Measurements from ENCODE around the gene ANGPTL4. TPM values are rescaled to one million over a fixed set of nuclear protein-coding genes. Genes with fewer than 3 reads are reported as not detected.
"Not testable (repeated sequence)": the region's sequence is repeated elsewhere in the genome, so short reads cannot be mapped to it uniquely, and the experiment has no call there.

ANGPTL4 gene
- polyA plus RNA-seq, 1 donor from 2014 or later = not detected

GRCh38 chr19:8386419-8386818, 22.5 kb downstream of the ANGPTL4 start:
- H2AFZ ChIP-seq (ENCODE audit: low read depth, low read length); H3F3A ChIP-seq (ENCODE audit: insufficient read depth, low read length, poor library complexity, severe bottlenecking); H3K4me2 ChIP-seq (ENCODE audit: low read length); H3K9me3 ChIP-seq (ENCODE audit: low read length); H3K27ac ChIP-seq (ENCODE audit: low read length); H3K9me2 ChIP-seq (ENCODE audit: insufficient read depth, low read length); H3K4me3 ChIP-seq (ENCODE audit: low read length); H3K27me3 ChIP-seq (ENCODE audit: insufficient read depth, low read depth, low read length); H4K20me1 ChIP-seq (ENCODE audit: insufficient read depth); H3K9ac ChIP-seq (ENCODE audit: low read length); H3K36me3 ChIP-seq (ENCODE audit: insufficient read depth, low read length): not testable (repeated sequence)
- peaks cover 11% of the 10 kb centered on the region for H3K79me2 ChIP-seq (replicated peaks; ENCODE audit: insufficient read depth, low read length)

GRCh38 chr19:8386990-8387389, 23.0 kb downstream of the ANGPTL4 start:
- Histone ChIP-seq H3K79me2 (replicated peaks; ENCODE audit: insufficient read depth, low read length) (peaks cover 17% of the 10 kb centered on the region), H3K27ac (ENCODE audit: low read length) (no peak overlapping the region), H3F3A (ENCODE audit: insufficient read depth, low read length, poor library complexity, severe bottlenecking) (no peaks in the 10 kb centered on the region), H3K9me3 (ENCODE audit: low read length) (no peaks in the 10 kb centered on the region), H3K27me3 (ENCODE audit: insufficient read depth, low read depth, low read length) (no peaks in the 10 kb centered on the region), H3K9ac (ENCODE audit: low read length) (no peak overlapping the region), H2AFZ (ENCODE audit: low read depth, low read length) (no peak overlapping the region), H3K4me3 (ENCODE audit: low read length) (no peak overlapping the region), H3K4me2 (ENCODE audit: low read length) (no peak overlapping the region), H3K9me2 (ENCODE audit: insufficient read depth, low read length) (no peaks in the 10 kb centered on the region), H4K20me1 (ENCODE audit: insufficient read depth) (peaks cover 11% of the 10 kb centered on the region), H3K36me3 (ENCODE audit: insufficient read depth, low read length) (no peaks in the 10 kb centered on the region)
- no peak for TF ChIP-seq TAF1 (IDR thresholded peaks at IDR 0.05; ENCODE audit: low read depth)
- no peak for TF ChIP-seq RAD21 (conservative IDR thresholded peaks at IDR 0.05)
- TF ChIP-seq REST (IDR thresholded peaks at IDR 0.05; ENCODE audit: borderline replicate concordance) = no peak
- TF ChIP-seq POLR2AphosphoS5 (IDR thresholded peaks at IDR 0.05) = no peak
- no peak for TF ChIP-seq CTCF (IDR thresholded peaks at IDR 0.05; ENCODE audit: poor library complexity, severe bottlenecking)
- TF ChIP-seq MXI1 (conservative IDR thresholded peaks at IDR 0.05; ENCODE audit: poor library complexity, severe bottlenecking) = no peak

GRCh38 chr19:8387688-8388611, 24.0 kb downstream of the ANGPTL4 start:
- H3K9me2 ChIP-seq (ENCODE audit: insufficient read depth, low read length) = no peaks in the 10 kb centered on the region
- no peaks in the 10 kb centered on the region for H3K27me3 ChIP-seq (ENCODE audit: insufficient read depth, low read depth, low read length)
- no peak overlapping the region for H3K4me3 ChIP-seq (ENCODE audit: low read length)
- H3F3A ChIP-seq (ENCODE audit: insufficient read depth, low read length, poor library complexity, severe bottlenecking) = no peaks in the 10 kb centered on the region
- H3K27ac ChIP-seq (ENCODE audit: low read length) = no peak overlapping the region
- TF ChIP-seq POLR2AphosphoS5 (IDR thresholded peaks at IDR 0.05) (no peak), TAF1 (IDR thresholded peaks at IDR 0.05; ENCODE audit: low read depth) (no peak), MXI1 (conservative IDR thresholded peaks at IDR 0.05; ENCODE audit: poor library complexity, severe bottlenecking) (no peak), EZH2 (IDR thresholded peaks at IDR 0.05; ENCODE audit: borderline replicate concordance, insufficient read depth, low read length, poor library complexity, severe bottlenecking) (no peak), SMC3 (conservative IDR thresholded peaks at IDR 0.05; ENCODE audit: poor library complexity) (no peak), RAD21 (conservative IDR thresholded peaks at IDR 0.05) (no peak), EP300 (conservative IDR thresholded peaks at IDR 0.05; ENCODE audit: poor library complexity, severe bottlenecking) (no peak), CTCF (IDR thresholded peaks at IDR 0.05; ENCODE audit: poor library complexity, severe bottlenecking) (no peak), REST (IDR thresholded peaks at IDR 0.05; ENCODE audit: borderline replicate concordance) (no peak)
- no peak overlapping the region for H2AFZ ChIP-seq (ENCODE audit: low read depth, low read length)
- no peak overlapping the region for H3K9ac ChIP-seq (ENCODE audit: low read length)
- no peak overlapping the region for H3K4me2 ChIP-seq (ENCODE audit: low read length)
- peaks cover 26% of the 10 kb centered on the region for H3K79me2 ChIP-seq (replicated peaks; ENCODE audit: insufficient read depth, low read length)
- no peaks in the 10 kb centered on the region for H3K9me3 ChIP-seq (ENCODE audit: low read length)
- H4K20me1 ChIP-seq (ENCODE audit: insufficient read depth) = peaks cover 17% of the 10 kb centered on the region
- H3K36me3 ChIP-seq (ENCODE audit: insufficient read depth, low read length) = no peaks in the 10 kb centered on the region
